ENCODE results near the gene PDLIM1.
A peak's percentile ranks its signal among the peaks of the same experiment; 100 is the strongest.

Gene PDLIM1

DNA sequence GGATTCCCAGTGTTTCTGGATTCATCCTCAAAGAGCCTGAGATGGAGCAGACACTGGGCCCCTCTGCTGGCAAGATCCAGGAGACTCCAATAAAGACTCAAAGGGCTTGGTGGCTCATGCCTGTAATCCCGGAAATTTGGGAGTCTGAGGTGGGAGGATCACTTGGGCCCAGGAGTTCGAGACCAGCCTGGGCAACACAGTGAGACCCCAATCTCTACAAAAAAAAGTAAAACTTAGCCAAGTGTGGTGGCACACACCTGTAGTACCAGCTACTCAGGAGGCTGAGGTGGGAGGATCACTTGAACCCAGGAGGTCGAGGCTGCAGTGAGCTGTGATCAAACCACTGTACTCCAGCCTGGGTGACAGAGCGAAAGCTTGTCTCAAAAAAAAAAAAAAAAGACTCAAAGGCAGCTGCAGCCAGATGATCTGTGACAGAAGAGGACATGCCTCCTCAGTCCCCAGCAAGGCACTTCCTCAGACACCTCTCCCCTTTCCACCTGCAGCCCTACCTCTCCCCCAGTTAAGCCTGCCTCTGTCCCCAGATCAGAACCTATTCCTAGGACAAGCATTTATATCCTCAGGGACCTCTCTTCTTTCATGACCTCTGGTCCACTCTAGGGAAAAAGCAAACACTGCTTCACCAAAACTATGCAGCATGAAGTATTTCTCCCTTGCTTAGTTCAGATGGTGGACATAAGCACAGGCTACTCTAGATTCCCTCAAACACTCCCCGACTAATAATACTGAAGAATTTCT is 27.9 kb downstream of the PDLIM1 start:
- H3K27ac ChIP-seq (replicated peaks; ENCODE audit: low read length), result no peak overlapping the region
- no peak overlapping the region for H3K23ac ChIP-seq (ENCODE audit: low read depth, low read length, poor library complexity)
- H2BK15ac ChIP-seq (ENCODE audit: low read length), result no peak overlapping the region
- peaks cover 9 to 14% of the 10 kb centered on the region in 2 donors for H3K4me1 ChIP-seq (ENCODE audit: control insufficient read depth in 2 of 2, insufficient read depth in 1 of 2, low read depth in 1 of 2, low read length in 2 of 2)
- H2AK5ac ChIP-seq (ENCODE audit: low read depth, low read length), result no peak overlapping the region
- H3K4ac ChIP-seq (ENCODE audit: low read length), result no peak overlapping the region
- WGBS, 2 donors (ENCODE audit: extremely low coverage in 2 of 2, insufficient read length in 2 of 2, insufficient replicate concordance in 1 of 2), result no CpG with 5 or more reads among the region's 5 CpGs
- H4K91ac ChIP-seq (ENCODE audit: low read depth, low read length, poor library complexity), result no peak overlapping the region
- no peak overlapping the region for H2AFZ ChIP-seq (ENCODE audit: low read length)
- H2BK12ac ChIP-seq (ENCODE audit: low read length), result no peak overlapping the region
- H3K27me3 ChIP-seq (ENCODE audit: control insufficient read depth in 3 of 3, insufficient read depth in 3 of 3, low read depth in 1 of 3, low read length in 3 of 3), result peaks cover 0 to 4% (median 0%) of the 10 kb centered on the region in 3 experiments
- no peaks in the 10 kb centered on the region for H3K9me3 ChIP-seq (replicated peaks in 1 of 2; ENCODE audit: control insufficient read depth in 2 of 2, insufficient read depth in 1 of 2, low read depth in 1 of 2, low read length in 2 of 2)
- no peak overlapping the region for H2BK120ac ChIP-seq (ENCODE audit: low read depth, low read length)
- H3K79me1 ChIP-seq (ENCODE audit: low read depth, low read length), result no peaks in the 10 kb centered on the region
- no peak overlapping the region for H4K8ac ChIP-seq (ENCODE audit: low read depth, low read length)
- H3K4me2 ChIP-seq (ENCODE audit: insufficient read depth, low read length, poor library complexity, severe bottlenecking), result no peak overlapping the region
- H3K14ac ChIP-seq (ENCODE audit: low read length), result no peak overlapping the region
- H3K36me3 ChIP-seq (replicated peaks in 1 of 2; ENCODE audit: control insufficient read depth in 2 of 2, insufficient read depth in 2 of 2, low read length in 2 of 2), result no peaks in the 10 kb centered on the region
- no peak overlapping the region for H3K18ac ChIP-seq (ENCODE audit: low read length)
- no peak overlapping the region for H3K9ac ChIP-seq (ENCODE audit: low read depth, low read length, poor library complexity)
- no peak overlapping the region for H2BK5ac ChIP-seq (ENCODE audit: low read length)
- no peak overlapping the region for H3K4me3 ChIP-seq (ENCODE audit: low read length in 2 of 2)
- no peak for DNase-seq (ENCODE audit: low spot score)

DNA sequence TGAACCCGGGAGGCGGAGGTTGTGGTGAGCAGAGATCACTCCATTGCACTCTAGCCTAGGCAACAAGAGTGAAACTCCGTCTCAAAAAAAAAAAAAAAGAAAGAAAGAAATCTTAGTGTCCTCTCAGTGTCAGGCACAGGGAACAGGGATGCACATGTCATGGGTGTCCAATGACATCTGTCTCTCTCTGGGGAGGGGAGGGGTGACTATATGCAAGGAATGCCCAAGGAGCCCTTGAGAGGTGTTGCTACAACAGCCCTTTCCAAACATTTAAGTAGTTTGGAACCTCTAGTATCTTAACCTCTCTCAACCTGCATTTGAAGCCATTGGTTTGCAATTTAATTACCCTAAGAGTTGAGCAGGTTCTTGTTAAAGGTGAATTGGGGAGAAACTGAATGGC is 28.9 kb downstream of the PDLIM1 start:
- no peak overlapping the region for H2BK12ac ChIP-seq (ENCODE audit: low read length)
- no peak overlapping the region for H3K27ac ChIP-seq (replicated peaks; ENCODE audit: low read length)
- no peak overlapping the region for H4K8ac ChIP-seq (ENCODE audit: low read depth, low read length)
- peaks cover 9 to 14% of the 10 kb centered on the region in 2 donors for H3K4me1 ChIP-seq (ENCODE audit: control insufficient read depth in 2 of 2, insufficient read depth in 1 of 2, low read depth in 1 of 2, low read length in 2 of 2)
- H4K91ac ChIP-seq (ENCODE audit: low read depth, low read length, poor library complexity), result no peak overlapping the region
- no peak overlapping the region for H3K18ac ChIP-seq (ENCODE audit: low read length)
- H3K27me3 ChIP-seq (ENCODE audit: control insufficient read depth in 3 of 3, insufficient read depth in 3 of 3, low read depth in 1 of 3, low read length in 3 of 3), result peaks cover 0 to 4% (median 0%) of the 10 kb centered on the region in 3 experiments
- no peak overlapping the region for H2AK5ac ChIP-seq (ENCODE audit: low read depth, low read length)
- H2BK15ac ChIP-seq (ENCODE audit: low read length), result no peak overlapping the region
- H3K4me2 ChIP-seq (ENCODE audit: insufficient read depth, low read length, poor library complexity, severe bottlenecking), result no peak overlapping the region
- no peak for DNase-seq (ENCODE audit: low spot score)
- WGBS, 2 donors (ENCODE audit: extremely low coverage in 2 of 2, insufficient read length in 2 of 2, insufficient replicate concordance in 1 of 2), result no CpG with 5 or more reads among the region's 3 CpGs
- no peak overlapping the region for H2BK5ac ChIP-seq (ENCODE audit: low read length)
- no peak overlapping the region for H3K14ac ChIP-seq (ENCODE audit: low read length)
- no peak overlapping the region for H3K23ac ChIP-seq (ENCODE audit: low read depth, low read length, poor library complexity)
- no peak overlapping the region for H2BK120ac ChIP-seq (ENCODE audit: low read depth, low read length)
- no peaks in the 10 kb centered on the region for H3K36me3 ChIP-seq (replicated peaks in 1 of 2; ENCODE audit: control insufficient read depth in 2 of 2, insufficient read depth in 2 of 2, low read length in 2 of 2)
- H3K4ac ChIP-seq (ENCODE audit: low read length), result no peak overlapping the region
- H3K9me3 ChIP-seq (replicated peaks in 1 of 2; ENCODE audit: control insufficient read depth in 2 of 2, insufficient read depth in 1 of 2, low read depth in 1 of 2, low read length in 2 of 2), result no peaks in the 10 kb centered on the region
- no peak overlapping the region for H2AFZ ChIP-seq (ENCODE audit: low read length)
- no peak overlapping the region for H3K4me3 ChIP-seq (ENCODE audit: low read length in 2 of 2)
- H3K9ac ChIP-seq (ENCODE audit: low read depth, low read length, poor library complexity), result no peak overlapping the region
- no peaks in the 10 kb centered on the region for H3K79me1 ChIP-seq (ENCODE audit: low read depth, low read length)

DNA sequence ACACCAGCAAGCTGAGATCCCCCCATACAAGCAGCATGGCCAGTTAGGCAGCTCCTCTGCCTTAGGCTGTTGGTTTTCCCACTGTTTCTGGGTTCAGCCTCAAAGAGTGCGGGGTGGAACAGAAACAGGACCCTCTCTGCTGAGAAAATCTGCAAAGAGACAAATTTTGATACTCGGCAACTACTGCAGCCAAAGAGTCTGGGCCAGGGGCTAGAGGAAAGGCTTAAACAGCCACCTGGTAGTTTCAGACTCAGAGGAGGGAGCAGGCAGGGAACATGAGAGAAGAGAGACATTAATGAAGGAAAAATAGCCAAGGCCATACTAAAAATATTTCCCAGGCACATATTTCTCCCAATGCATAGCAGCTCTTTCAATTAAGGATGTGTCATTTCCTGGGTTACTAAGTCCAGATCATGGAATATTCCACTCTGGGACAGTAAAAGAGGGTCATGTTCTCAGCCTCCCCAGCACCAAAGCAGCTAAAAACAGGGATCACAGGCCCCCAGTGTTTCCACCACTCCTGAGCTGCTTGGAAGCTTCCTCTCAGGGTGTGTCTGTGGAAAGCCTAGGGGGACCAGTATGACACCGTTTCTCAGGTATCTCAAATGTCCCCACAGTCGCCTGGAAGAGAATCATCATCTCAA is 29.8 kb downstream of the PDLIM1 start:
- Histone ChIP-seq H3K4me3 (ENCODE audit: low read length in 2 of 2) (no peak overlapping the region), H4K8ac (ENCODE audit: low read depth, low read length) (no peak overlapping the region), H3K36me3 (replicated peaks in 1 of 2; ENCODE audit: control insufficient read depth in 2 of 2, insufficient read depth in 2 of 2, low read length in 2 of 2) (no peaks in the 10 kb centered on the region), H3K18ac (ENCODE audit: low read length) (no peak overlapping the region), H3K14ac (ENCODE audit: low read length) (no peak overlapping the region), H3K79me1 (ENCODE audit: low read depth, low read length) (no peaks in the 10 kb centered on the region), H3K23ac (ENCODE audit: low read depth, low read length, poor library complexity) (no peak overlapping the region), H3K9ac (ENCODE audit: low read depth, low read length, poor library complexity) (no peak overlapping the region), H2BK120ac (ENCODE audit: low read depth, low read length) (no peak overlapping the region), H2BK12ac (ENCODE audit: low read length) (no peak overlapping the region), H2AFZ (ENCODE audit: low read length) (peak overlapping the region; percentile 62), H4K91ac (ENCODE audit: low read depth, low read length, poor library complexity) (no peak overlapping the region), H2BK15ac (ENCODE audit: low read length) (no peak overlapping the region), H3K4me1 (ENCODE audit: control insufficient read depth in 2 of 2, insufficient read depth in 1 of 2, low read depth in 1 of 2, low read length in 2 of 2) (peaks cover 5 to 14% of the 10 kb centered on the region in 2 donors), H3K9me3 (replicated peaks in 1 of 2; ENCODE audit: control insufficient read depth in 2 of 2, insufficient read depth in 1 of 2, low read depth in 1 of 2, low read length in 2 of 2) (no peaks in the 10 kb centered on the region), H2BK5ac (ENCODE audit: low read length) (no peak overlapping the region), H3K27me3 (ENCODE audit: control insufficient read depth in 3 of 3, insufficient read depth in 3 of 3, low read depth in 1 of 3, low read length in 3 of 3) (peaks cover 0 to 4% (median 0%) of the 10 kb centered on the region in 3 experiments), H3K4ac (ENCODE audit: low read length) (no peak overlapping the region), H2AK5ac (ENCODE audit: low read depth, low read length) (no peak overlapping the region), H3K27ac (replicated peaks; ENCODE audit: low read length) (no peak overlapping the region), H3K4me2 (ENCODE audit: insufficient read depth, low read length, poor library complexity, severe bottlenecking) (no peak overlapping the region)
- DNase-seq (ENCODE audit: low spot score), result no peak
- WGBS, 2 donors (ENCODE audit: extremely low coverage in 2 of 2, insufficient read length in 2 of 2, insufficient replicate concordance in 1 of 2), result no CpG with 5 or more reads among the region's 4 CpGs

DNA sequence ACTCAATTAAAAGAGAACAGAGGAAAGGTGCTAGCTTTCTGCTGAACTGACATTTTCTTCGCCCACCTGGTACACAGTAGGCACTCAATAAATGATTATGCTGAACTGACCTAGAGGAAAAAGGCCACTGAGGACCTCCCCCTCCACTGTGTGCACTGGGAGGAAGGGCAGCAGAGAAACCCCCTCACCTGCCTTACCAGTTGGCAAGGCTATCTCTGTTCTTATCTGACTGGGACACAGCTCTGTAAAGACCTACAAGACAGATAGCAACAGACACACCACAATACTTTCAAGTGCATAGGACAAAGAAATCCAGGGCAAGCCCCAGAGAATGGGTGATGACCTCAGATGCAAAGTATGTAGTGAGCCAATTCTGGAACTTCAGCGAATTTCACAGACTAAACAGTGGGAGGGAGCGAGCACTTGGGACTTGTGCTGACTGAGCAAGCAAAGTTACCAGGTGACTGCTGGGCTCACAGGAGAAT is 30.4 kb downstream of the PDLIM1 start:
- Histone ChIP-seq H3K9me3 (replicated peaks in 1 of 2; ENCODE audit: control insufficient read depth in 2 of 2, insufficient read depth in 1 of 2, low read depth in 1 of 2, low read length in 2 of 2) (no peaks in the 10 kb centered on the region), H4K91ac (ENCODE audit: low read depth, low read length, poor library complexity) (no peak overlapping the region), H3K79me1 (ENCODE audit: low read depth, low read length) (no peaks in the 10 kb centered on the region), H2BK15ac (ENCODE audit: low read length) (no peak overlapping the region), H2BK120ac (ENCODE audit: low read depth, low read length) (no peak overlapping the region), H3K4me3 (ENCODE audit: low read length in 2 of 2) (no peak overlapping the region), H3K14ac (ENCODE audit: low read length) (no peak overlapping the region), H3K9ac (ENCODE audit: low read depth, low read length, poor library complexity) (no peak overlapping the region), H2AFZ (ENCODE audit: low read length) (peak overlapping the region; percentile 62), H3K27ac (replicated peaks; ENCODE audit: low read length) (no peak overlapping the region), H2AK5ac (ENCODE audit: low read depth, low read length) (no peak overlapping the region), H4K8ac (ENCODE audit: low read depth, low read length) (no peak overlapping the region), H3K4ac (ENCODE audit: low read length) (no peak overlapping the region), H2BK5ac (ENCODE audit: low read length) (no peak overlapping the region), H3K18ac (ENCODE audit: low read length) (no peak overlapping the region), H2BK12ac (ENCODE audit: low read length) (no peak overlapping the region), H3K23ac (ENCODE audit: low read depth, low read length, poor library complexity) (no peak overlapping the region), H3K4me2 (ENCODE audit: insufficient read depth, low read length, poor library complexity, severe bottlenecking) (no peak overlapping the region), H3K27me3 (ENCODE audit: control insufficient read depth in 3 of 3, insufficient read depth in 3 of 3, low read depth in 1 of 3, low read length in 3 of 3) (peaks cover 0 to 4% (median 0%) of the 10 kb centered on the region in 3 experiments), H3K4me1 (ENCODE audit: control insufficient read depth in 2 of 2, insufficient read depth in 1 of 2, low read depth in 1 of 2, low read length in 2 of 2) (peaks cover 5 to 14% of the 10 kb centered on the region in 2 donors), H3K36me3 (replicated peaks in 1 of 2; ENCODE audit: control insufficient read depth in 2 of 2, insufficient read depth in 2 of 2, low read length in 2 of 2) (no peaks in the 10 kb centered on the region)
- WGBS, 2 donors (ENCODE audit: extremely low coverage in 2 of 2, insufficient read length in 2 of 2, insufficient replicate concordance in 1 of 2), result no CpG with 5 or more reads among the region's 3 CpGs
- DNase-seq (ENCODE audit: low spot score), result no peak
